ENCODE data around the gene PPP3CA. TPM values are rescaled to one million over a fixed set of nuclear protein-coding genes. Genes with fewer than 3 reads are reported as not detected.

Gene PPP3CA
- total RNA-seq, 4 donors from 2014 or later: 41.1 to 69.5 (median 53.6) TPM

DNA sequence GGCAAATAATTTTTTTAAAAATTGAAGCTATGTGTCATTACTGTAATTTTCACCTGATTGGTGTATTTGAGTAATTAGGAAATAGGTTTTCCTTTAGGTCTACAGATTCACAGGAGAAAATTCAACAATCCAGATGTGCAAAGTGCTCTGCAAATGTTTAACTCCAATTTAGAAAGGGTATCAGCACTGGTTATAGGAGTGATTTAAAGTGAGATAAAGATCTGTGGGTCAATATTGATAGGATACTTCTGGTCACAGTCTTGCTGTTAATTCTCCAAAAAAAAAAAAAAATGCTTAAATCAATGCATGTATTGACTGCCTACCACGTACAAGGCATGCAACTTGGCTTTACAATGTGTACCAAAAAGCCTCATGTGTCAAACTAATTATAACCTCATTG lies 271.3 kb downstream of the PPP3CA start:
- TF ChIP-seq CTCF (IDR thresholded peaks at IDR 0.05; ENCODE audit: low read depth): no peak

DNA sequence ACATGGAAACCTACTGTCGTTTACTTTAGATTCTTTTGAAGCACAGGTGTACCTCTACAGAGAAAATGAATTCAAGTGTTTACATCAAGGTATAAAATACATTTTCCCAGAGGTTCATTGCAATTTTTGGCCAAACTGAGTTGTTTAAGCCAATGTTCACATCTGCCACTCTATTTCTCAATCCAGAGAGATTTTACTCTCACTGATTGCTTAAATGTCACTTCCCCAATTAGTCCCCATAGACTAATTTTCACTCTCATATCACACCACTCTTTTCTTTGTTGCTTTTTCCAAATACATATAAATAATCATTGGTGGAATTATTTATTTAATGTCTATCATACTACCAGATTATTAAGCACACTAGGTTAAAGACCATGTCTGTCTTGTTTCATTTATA lies 271.8 kb downstream of the PPP3CA start:
- no peak for TF ChIP-seq CTCF (IDR thresholded peaks at IDR 0.05; ENCODE audit: low read depth)

GRCh38 chr4:101074326-101074725 lies 273.0 kb downstream of the PPP3CA start:
- no peak for TF ChIP-seq CTCF (IDR thresholded peaks at IDR 0.05; ENCODE audit: low read depth)

GRCh38 chr4:101071241-101071640 lies 276.1 kb downstream of the PPP3CA start:
- TF ChIP-seq CTCF (IDR thresholded peaks at IDR 0.05; ENCODE audit: low read depth): no peak

DNA sequence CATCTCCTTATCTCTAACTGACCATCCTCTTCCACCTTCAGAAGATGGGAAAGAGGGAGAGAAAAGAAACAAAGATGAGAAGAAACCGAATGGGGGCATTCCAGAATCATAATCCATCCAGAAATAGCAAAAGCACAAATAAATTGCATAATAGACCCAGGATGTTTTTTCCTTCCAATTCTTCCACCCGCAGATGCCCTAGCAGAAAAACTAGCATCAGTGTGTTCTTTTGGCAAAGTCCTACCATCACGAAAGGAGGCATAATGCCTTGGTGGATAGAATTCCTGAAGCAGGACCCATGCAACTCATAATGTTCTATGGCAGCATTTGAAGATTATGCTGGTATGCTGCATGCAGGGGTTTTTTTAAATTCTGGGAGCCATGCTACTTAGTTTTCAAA lies 279.2 kb downstream of the PPP3CA start:
- TF ChIP-seq CTCF (IDR thresholded peaks at IDR 0.05; ENCODE audit: low read depth): no peak

DNA sequence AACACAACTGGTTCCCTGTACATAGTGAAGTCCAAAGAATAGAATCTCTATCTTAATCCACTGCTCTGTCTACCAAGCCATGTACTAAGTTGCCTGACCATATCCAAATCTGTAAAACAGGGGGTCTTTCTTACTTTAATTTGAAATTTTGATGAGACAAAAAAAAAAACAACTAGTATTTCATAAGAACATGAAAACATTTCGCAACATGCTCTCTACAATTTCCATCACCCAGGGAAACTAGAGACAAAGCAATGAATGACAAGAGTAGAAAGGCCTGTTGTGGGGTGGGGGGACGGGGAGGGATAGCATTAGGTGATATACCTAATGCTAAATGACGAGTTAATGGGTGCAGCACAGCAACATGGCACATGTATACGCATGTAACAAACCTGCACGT lies 279.9 kb downstream of the PPP3CA start:
- TF ChIP-seq CTCF (IDR thresholded peaks at IDR 0.05; ENCODE audit: low read depth): no peak

DNA sequence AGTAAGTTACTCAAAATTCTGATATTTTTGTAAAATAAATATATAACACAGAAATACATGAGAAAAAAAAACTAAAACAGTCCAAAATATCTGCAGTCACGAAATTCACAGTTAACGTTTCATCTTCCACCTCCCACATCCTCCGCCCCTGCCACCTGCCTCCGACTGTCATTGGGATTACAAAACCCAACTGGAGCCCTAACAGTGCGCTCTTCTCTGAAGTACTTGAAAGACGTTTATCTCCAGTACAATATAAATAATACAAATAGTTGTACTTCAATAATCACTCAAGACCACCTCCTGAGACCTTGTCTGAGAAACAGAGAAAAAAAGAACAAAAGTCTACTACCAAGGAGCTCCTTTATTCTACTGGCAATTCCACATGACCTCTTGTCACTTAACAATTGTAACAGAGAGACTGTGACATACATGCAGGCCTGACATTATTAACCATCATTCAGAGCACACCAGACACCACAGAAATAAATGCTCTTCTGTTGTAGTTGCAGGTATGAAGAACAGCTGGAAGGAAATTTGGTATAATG lies 280.6 kb downstream of the PPP3CA start:
- TF ChIP-seq CTCF (IDR thresholded peaks at IDR 0.05; ENCODE audit: low read depth): no peak
